GM12878 (cell line): ENCODE data around the gene TLR9. TPM values are rescaled to one million over a fixed set of nuclear protein-coding genes. Genes with fewer than 3 reads are reported as not detected.

Experiments used
- BMI1 ChIP-seq: fragments of 450-650 bp; IDR thresholded peaks from 2 replicates; pipeline ENCODE4 v1.6.1; 2016; ENCODE audit warnings: mild to moderate bottlenecking, moderate library complexity, borderline replicate concordance
- CREM ChIP-seq: IDR thresholded peaks from 2 replicates; pipeline ENCODE4 v1.6.1; 2014; ENCODE audit warnings: antibody characterized with exemption, low read depth
- EP300 ChIP-seq, 2 experiments: fragments of 150-350 bp in 1 of 2; IDR thresholded peaks; 2 replicates each; pipeline ENCODE4 v1.6.1; 2011 to 2012; ENCODE audit warnings: low read depth in 2 of 2, low read length in 2 of 2, borderline replicate concordance in 1 of 2, improper control_type of control experiment in 1 of 2, inconsistent platforms in 1 of 2; ENCODE audit not compliant: control insufficient read depth in 1 of 2
- HCFC1 ChIP-seq: fragments of 150-350 bp; IDR thresholded peaks from 2 replicates; pipeline ENCODE4 v1.6.1; 2014; ENCODE audit warnings: low read length
- JUND ChIP-seq: IDR thresholded peaks from 2 replicates; pipeline ENCODE4 v1.6.1; 2012; ENCODE audit warnings: low read depth, mild to moderate bottlenecking, low read length, improper control_type of control experiment, moderate library complexity
- KDM1A ChIP-seq: fragments of 200-600 bp; sonication (generic); IDR thresholded peaks from 2 replicates; pipeline ENCODE4 v1.6.1; 2016; ENCODE audit warnings: borderline replicate concordance
- NFIC ChIP-seq: IDR thresholded peaks from 2 replicates; pipeline ENCODE4 v1.6.1; 2012; ENCODE audit warnings: low read depth, mild to moderate bottlenecking, inconsistent platforms, low read length, moderate library complexity
- PAX8 ChIP-seq: fragments of 450-650 bp; IDR thresholded peaks from 2 replicates; pipeline ENCODE4 v1.6.1; 2017; ENCODE audit warnings: mild to moderate bottlenecking, moderate library complexity
- POLR2A ChIP-seq: IDR thresholded peaks from 2 replicates; pipeline ENCODE4 v1.6.1; 2011; ENCODE audit warnings: low read depth, mild to moderate bottlenecking, low read length
- RB1 ChIP-seq: fragments of 450-650 bp; formaldehyde crosslinking; IDR thresholded peaks from 2 replicates; pipeline ENCODE4 v1.6.1; 2017; ENCODE audit warnings: mild to moderate bottlenecking, borderline replicate concordance
- SIX5 ChIP-seq: IDR thresholded peaks from 2 replicates; pipeline ENCODE4 v1.6.1; 2011; ENCODE audit warnings: mild to moderate bottlenecking, low read depth, low read length, moderate library complexity; ENCODE audit not compliant: severe bottlenecking
- SMAD1 ChIP-seq: fragments of 450-650 bp; IDR thresholded peaks from 2 replicates; pipeline ENCODE4 v1.6.1; 2018; ENCODE audit warnings: mild to moderate bottlenecking, low read depth; ENCODE audit not compliant: partially characterized antibody
- SRF ChIP-seq, 2 experiments: IDR thresholded peaks; 2 replicates each; pipeline ENCODE4 v1.6.1; 2011; ENCODE audit warnings: low read depth in 2 of 2, low read length in 2 of 2, mild to moderate bottlenecking in 1 of 2, moderate library complexity in 1 of 2
- TAF1 ChIP-seq: IDR thresholded peaks from 2 replicates; pipeline ENCODE4 v1.6.1; 2011; ENCODE audit warnings: mild to moderate bottlenecking, low read depth, low read length, borderline replicate concordance
- YY1 ChIP-seq: IDR thresholded peaks from 2 replicates; pipeline ENCODE4 v1.6.1; 2011; ENCODE audit warnings: low read depth, mild to moderate bottlenecking, low read length
- polyA plus RNA-seq, 11 experiments: library from polyadenylated mRNA; depleted of rRNA in 4 of 11; unstranded in 6 of 11; stranded (reverse) in 5 of 11; fragments of >200 nt; fragmentation: Nextera tagmentation in 4 of 11; fragmentation: Illumina TruSeq in 1 of 11; extraction: Ambion mirVana in 4 of 11; extraction: Trizol in 1 of 11; gene quantifications; 1 replicate in 1 of 11; 2 replicates in 10 of 11; pipeline versions ENCODE4 v1.2.1 to v1.2.3, GENCODE V29; 2011 to 2016; ENCODE audit warnings: inconsistent platforms in 2 of 11, missing spikeins in 2 of 11, low read depth in 1 of 11
- total RNA-seq, 4 experiments: library from RNA; depleted of rRNA in 3 of 4; stranded (reverse); fragments of >200 nt in 3 of 4; fragmentation: Illumina TruSeq in 1 of 4; extraction: Trizol in 1 of 4; gene quantifications; 2 replicates each; pipeline versions ENCODE4 v1.2.1 to v1.2.3, GENCODE V29; 2013 to 2021
- TF ChIP-seq, protein P1 (sequence below): IDR thresholded peaks from 2 replicates; pipeline ENCODE4 v1.6.1; 2012; ENCODE audit warnings: low read depth, low read length, improper control_type of control experiment
- TF ChIP-seq, protein P2 (sequence below): fragments of 450-650 bp; IDR thresholded peaks from 2 replicates; pipeline ENCODE4 v1.6.1; 2016; ENCODE audit warnings: mild to moderate bottlenecking, moderate library complexity, borderline replicate concordance
- TF ChIP-seq, protein P3 (sequence below): IDR thresholded peaks from 2 replicates; pipeline ENCODE4 v1.6.1; 2011; ENCODE audit warnings: borderline replicate concordance, low read depth, mild to moderate bottlenecking, moderate library complexity, low read length; ENCODE audit not compliant: insufficient read depth, poor library complexity, severe bottlenecking
- TF ChIP-seq, protein P4 (sequence below): fragments of 450-650 bp; IDR thresholded peaks from 2 replicates; pipeline ENCODE4 v1.6.1; 2017; ENCODE audit warnings: borderline replicate concordance
- TF ChIP-seq, protein P5 (sequence below): fragments of 150-350 bp; IDR thresholded peaks from 2 replicates; pipeline ENCODE4 v1.6.1; 2014; ENCODE audit warnings: mild to moderate bottlenecking, low read depth, low read length

The TLR9 gene
- total and polyA plus RNA-seq, 10 of the 15 experiments (the other 5 are each of a cell fraction or from before 2014, with no cell fraction given), result 0.10 to 4.8 (median 0.53) TPM; not detected in 1

DNA sequence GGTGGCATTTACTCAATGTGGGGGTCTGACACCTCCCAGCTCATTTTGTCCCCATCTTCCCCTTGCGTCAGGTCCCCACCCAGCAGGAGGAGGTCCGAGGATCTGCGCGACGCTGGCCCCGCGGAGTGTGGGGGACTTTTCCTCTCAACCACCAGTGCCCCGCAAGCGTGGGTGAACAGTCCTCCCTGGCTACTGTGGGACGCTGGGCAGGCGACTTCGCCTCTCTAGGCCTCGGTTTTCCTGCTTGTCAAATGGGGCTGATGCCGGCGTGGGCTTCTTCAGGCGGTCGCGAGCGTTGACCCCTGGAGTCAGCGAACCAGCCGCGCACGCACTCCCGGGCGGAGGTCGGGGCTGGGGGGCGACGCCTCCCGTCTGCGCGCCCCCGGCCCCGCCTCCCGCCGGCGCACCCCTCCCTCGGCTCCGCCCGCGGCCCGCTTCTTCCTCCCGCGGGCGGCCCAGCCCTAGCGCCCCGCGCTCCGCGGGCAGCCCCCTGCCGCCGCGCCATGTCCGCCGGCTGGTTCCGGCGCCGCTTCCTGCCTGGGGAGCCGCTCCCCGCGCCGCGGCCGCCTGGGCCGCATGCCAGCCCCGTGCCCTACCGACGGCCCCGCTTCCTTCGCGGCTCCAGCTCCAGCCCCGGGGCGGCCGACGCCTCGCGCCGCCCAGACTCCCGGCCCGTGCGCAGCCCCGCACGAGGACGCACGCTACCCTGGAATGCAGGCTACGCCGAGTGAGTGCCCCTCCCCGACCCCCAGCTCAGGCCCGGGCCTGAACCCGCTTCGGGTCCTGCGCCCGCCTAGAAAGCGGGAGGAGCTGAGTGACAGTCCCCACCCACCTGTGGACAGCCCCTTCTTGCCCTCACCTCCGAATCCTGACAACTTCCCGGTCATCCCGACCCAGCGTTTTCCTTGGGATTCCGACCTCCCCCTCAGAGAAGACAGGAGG is 20.1 kb upstream of the TLR9 start, which contains the start of gene PPM1M (continued):
- TF ChIP-seq, protein P1, sequence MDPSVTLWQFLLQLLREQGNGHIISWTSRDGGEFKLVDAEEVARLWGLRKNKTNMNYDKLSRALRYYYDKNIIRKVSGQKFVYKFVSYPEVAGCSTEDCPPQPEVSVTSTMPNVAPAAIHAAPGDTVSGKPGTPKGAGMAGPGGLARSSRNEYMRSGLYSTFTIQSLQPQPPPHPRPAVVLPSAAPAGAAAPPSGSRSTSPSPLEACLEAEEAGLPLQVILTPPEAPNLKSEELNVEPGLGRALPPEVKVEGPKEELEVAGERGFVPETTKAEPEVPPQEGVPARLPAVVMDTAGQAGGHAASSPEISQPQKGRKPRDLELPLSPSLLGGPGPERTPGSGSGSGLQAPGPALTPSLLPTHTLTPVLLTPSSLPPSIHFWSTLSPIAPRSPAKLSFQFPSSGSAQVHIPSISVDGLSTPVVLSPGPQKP, result no peak
- no peak for TF ChIP-seq TAF1
- TF ChIP-seq, protein P2, sequence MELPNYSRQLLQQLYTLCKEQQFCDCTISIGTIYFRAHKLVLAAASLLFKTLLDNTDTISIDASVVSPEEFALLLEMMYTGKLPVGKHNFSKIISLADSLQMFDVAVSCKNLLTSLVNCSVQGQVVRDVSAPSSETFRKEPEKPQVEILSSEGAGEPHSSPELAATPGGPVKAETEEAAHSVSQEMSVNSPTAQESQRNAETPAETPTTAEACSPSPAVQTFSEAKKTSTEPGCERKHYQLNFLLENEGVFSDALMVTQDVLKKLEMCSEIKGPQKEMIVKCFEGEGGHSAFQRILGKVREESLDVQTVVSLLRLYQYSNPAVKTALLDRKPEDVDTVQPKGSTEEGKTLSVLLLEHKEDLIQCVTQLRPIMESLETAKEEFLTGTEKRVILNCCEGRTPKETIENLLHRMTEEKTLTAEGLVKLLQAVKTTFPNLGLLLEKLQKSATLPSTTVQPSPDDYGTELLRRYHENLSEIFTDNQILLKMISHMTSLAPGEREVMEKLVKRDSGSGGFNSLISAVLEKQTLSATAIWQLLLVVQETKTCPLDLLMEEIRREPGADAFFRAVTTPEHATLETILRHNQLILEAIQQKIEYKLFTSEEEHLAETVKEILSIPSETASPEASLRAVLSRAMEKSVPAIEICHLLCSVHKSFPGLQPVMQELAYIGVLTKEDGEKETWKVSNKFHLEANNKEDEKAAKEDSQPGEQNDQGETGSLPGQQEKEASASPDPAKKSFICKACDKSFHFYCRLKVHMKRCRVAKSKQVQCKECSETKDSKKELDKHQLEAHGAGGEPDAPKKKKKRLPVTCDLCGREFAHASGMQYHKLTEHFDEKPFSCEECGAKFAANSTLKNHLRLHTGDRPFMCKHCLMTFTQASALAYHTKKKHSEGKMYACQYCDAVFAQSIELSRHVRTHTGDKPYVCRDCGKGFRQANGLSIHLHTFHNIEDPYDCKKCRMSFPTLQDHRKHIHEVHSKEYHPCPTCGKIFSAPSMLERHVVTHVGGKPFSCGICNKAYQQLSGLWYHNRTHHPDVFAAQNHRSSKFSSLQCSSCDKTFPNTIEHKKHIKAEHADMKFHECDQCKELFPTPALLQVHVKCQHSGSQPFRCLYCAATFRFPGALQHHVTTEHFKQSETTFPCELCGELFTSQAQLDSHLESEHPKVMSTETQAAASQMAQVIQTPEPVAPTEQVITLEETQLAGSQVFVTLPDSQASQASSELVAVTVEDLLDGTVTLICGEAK, result no peak
- TF ChIP-seq, protein P3, sequence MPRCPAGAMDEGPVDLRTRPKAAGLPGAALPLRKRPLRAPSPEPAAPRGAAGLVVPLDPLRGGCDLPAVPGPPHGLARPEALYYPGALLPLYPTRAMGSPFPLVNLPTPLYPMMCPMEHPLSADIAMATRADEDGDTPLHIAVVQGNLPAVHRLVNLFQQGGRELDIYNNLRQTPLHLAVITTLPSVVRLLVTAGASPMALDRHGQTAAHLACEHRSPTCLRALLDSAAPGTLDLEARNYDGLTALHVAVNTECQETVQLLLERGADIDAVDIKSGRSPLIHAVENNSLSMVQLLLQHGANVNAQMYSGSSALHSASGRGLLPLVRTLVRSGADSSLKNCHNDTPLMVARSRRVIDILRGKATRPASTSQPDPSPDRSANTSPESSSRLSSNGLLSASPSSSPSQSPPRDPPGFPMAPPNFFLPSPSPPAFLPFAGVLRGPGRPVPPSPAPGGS, result no peak
- TF ChIP-seq, protein P4, sequence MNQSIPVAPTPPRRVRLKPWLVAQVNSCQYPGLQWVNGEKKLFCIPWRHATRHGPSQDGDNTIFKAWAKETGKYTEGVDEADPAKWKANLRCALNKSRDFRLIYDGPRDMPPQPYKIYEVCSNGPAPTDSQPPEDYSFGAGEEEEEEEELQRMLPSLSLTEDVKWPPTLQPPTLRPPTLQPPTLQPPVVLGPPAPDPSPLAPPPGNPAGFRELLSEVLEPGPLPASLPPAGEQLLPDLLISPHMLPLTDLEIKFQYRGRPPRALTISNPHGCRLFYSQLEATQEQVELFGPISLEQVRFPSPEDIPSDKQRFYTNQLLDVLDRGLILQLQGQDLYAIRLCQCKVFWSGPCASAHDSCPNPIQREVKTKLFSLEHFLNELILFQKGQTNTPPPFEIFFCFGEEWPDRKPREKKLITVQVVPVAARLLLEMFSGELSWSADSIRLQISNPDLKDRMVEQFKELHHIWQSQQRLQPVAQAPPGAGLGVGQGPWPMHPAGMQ, result no peak
- TF ChIP-seq EP300 (IDR thresholded peaks at IDR 0.05; ENCODE audit: borderline replicate concordance in 1 of 2, control insufficient read depth in 1 of 2, low read depth in 2 of 2, low read length in 2 of 2), result no peak
- TF ChIP-seq HCFC1, result no peak
- TF ChIP-seq POLR2A, result peak; percentile 48
- TF ChIP-seq SMAD1, result no peak
- 0 out of 2 replicates have a peak, but pooled peaks have one; percentile 29 for TF ChIP-seq YY1
- TF ChIP-seq JUND, result no peak
- no peak for TF ChIP-seq NFIC
- no peak for TF ChIP-seq PAX8
- TF ChIP-seq KDM1A, result no peak
- no peak for TF ChIP-seq SRF (IDR thresholded peaks at IDR 0.05; ENCODE audit: low read depth in 2 of 2, low read length in 2 of 2)
- TF ChIP-seq RB1, result no peak; the same call in 1 of the 2 replicates
- TF ChIP-seq BMI1, result no peak
- TF ChIP-seq SIX5, result no peak
- TF ChIP-seq, protein P5, sequence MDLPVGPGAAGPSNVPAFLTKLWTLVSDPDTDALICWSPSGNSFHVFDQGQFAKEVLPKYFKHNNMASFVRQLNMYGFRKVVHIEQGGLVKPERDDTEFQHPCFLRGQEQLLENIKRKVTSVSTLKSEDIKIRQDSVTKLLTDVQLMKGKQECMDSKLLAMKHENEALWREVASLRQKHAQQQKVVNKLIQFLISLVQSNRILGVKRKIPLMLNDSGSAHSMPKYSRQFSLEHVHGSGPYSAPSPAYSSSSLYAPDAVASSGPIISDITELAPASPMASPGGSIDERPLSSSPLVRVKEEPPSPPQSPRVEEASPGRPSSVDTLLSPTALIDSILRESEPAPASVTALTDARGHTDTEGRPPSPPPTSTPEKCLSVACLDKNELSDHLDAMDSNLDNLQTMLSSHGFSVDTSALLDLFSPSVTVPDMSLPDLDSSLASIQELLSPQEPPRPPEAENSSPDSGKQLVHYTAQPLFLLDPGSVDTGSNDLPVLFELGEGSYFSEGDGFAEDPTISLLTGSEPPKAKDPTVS, result no peak
- no peak for TF ChIP-seq CREM
